Esophagus (tissue), 2 donors: ENCODE results near the gene TWSG1. TPM values are rescaled to one million over a fixed set of nuclear protein-coding genes. Genes with fewer than 3 reads are reported as not detected.

Experiments used
- polyA plus RNA-seq, 2 donors: library from polyadenylated mRNA; stranded (reverse); fragments of 200-250 nt; gene quantifications; one replicate each; pipeline ENCODE4 v1.2.3, GENCODE V29; 2013
- donor health status: healthy with polysubstance abuse.
- donor health status: Bipolar disorder and iron deficiency.

The TWSG1 gene
- polyA plus RNA-seq, 2 donors, result 5.2 to 10.2 TPM

Other genes with a start within 250 kb of the TWSG1 start
- 100 to 1,000 TPM; 163 to 222 TPM for gene NDUFV2, start 232.1 kb upstream of the TWSG1 start, polyA plus RNA-seq
- gene ANKRD12, start 198.0 kb upstream of the TWSG1 start, polyA plus RNA-seq, result 10 to 100 TPM in 1 of 2 donors, 1 to 10 TPM in 1; 6.1 to 33.0 TPM
- gene RALBP1, start 140.7 kb downstream of the TWSG1 start, polyA plus RNA-seq, result 10 to 100 TPM; 23.7 to 38.6 TPM